NCI-H345 treated with DMSO at 0.1 percent for 48 hours (cell line): ENCODE data around the gene FNDC3B.

Source experiments
- DNase-seq: peaks from one replicate; lab custom pipeline; 2025; ENCODE audit not compliant: unreplicated experiment; lab: John Stamatoyannopoulos, UW

Gene FNDC3B

DNA sequence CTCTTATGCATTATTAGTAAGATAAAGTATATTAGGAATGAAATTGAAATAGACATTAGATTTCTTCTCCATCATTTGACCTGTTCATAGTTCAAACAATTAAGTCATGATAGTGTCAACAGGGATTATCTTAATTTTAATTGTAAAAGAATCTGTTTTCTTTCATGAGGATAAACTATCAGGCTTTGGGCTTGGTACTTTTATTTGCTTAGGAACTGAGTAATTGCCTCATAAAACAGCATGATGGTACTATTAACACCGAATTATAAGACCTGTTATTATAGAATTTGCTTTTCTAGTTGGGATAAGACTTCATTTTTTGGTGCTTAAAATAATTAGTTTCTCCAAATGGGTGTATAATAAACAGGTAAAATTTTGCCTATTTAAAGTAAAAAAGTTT lies 71.8 kb downstream of the FNDC3B start:
- no peak for DNase-seq

- DNase-seq = no peak
These were observed 72.8 kb downstream of the FNDC3B start for GRCh38 chr3:172112078-172112733.

DNA sequence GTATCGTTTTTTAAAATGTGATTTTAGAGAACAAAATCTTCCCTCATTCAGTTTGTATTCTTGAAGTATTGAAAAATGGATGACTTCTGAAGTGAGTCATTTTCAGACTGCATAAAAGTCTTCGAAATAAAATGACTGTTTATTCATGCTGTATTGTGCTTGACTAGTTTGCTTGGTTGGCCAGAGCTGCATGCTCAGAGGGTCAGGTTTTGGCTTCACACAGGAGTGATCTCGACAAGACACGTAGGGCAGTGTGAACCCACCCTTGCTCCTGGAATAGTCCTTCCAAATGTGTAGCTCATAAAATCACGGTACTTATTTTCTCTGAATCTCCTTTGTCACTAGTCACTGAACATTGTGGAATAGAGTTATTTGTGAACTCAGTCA lies 73.3 kb downstream of the FNDC3B start:
- DNase-seq = no peak

- DNase-seq = no peak
These were observed 74.3 kb downstream of the FNDC3B start for GRCh38 chr3:172113710-172114109.

- no peak for DNase-seq
These were observed 75.7 kb downstream of the FNDC3B start for GRCh38 chr3:172115059-172115458.

DNA sequence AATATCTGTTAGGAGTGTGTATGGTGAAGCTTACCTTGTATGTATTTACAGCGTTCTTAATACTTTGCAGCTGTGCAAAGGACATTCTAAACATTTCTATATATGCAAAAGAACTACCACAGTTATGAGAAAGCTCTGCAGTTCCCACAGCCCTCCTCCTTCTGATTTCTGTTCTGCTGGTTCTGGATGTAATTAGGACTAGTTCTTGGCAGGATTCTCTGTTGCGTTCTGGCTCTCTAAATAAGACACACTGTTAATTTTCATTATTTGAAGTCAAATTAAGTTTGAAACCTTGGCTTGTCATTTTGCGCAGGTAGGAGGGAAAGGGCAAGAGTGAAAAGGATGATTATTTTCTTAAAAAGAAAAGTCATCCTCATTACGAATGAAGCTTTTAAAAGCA lies 76.4 kb downstream of the FNDC3B start:
- DNase-seq = no peak

DNA sequence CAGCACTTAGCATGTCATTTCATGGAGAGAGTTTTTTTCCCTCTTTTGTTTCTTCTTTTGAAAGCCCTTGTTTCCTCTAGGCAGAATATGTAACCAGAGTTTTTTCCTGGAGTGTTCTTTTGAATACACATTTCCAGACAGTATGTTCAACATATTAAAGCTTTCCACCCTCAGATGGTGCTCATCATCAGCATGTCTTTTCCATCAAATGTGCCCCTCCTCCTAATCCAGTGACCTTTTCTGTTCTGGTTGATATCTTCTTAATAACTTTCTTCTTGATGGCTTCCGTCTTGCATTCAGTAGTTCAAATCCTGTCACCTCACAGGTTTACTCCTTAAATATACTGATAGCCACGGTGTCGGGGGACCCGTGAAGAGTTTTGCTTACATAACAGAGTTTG lies 78.6 kb downstream of the FNDC3B start:
- no peak for DNase-seq

DNA sequence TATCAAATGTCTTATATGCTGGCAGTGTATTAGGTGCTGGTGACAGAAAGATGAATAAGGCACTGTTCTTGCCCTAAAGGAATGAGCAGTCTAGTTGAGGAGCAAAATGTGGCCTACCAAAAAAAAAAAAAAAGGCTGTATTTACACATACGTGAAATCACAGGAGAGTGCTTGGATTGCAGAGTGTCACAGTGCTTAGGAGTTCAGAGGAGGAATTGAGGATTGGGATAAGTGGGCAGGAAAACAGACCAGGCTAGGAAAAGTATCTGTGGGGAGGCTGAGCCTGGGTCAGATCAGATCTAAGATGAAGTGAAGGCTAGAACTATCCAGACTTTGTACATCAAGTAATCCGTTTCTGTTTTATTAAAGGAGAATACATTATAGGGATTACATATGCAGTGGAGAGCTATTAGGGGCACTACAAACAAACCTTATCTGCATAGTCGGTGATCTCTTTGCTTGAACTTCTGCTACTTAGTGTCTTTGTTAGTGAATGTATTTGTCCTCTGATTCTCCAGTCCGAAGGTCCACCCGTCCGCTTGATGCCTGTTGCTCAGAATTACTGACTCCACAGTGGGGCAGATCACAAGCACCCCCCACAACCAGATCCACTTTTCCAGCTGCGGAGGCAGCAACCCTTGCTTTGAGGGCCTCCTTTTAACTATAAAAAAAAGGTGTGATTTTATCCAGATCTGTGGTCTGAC lies 80.0 kb downstream of the FNDC3B start:
- DNase-seq = no peak

DNA sequence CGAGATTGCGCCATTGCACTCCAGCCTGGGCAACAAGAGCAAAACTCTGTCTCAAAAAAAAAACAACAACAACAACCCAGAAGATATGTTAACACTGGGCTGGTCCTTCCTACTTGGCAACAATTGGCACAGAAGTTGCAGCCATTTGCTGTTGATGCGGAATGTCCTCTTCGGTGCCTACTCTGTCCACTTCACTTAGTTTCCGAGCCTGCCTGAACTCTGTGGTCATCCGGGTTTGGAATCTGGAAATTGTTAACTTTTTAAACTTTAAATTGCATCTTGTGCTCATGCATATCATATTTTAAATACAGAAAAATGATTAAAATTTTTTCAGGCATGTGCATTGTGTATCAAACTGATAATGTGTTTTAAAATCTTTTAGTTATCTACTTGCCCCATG lies 81.5 kb downstream of the FNDC3B start:
- no peak for DNase-seq

GRCh38 chr3:172121981-172122380 lies 82.6 kb downstream of the FNDC3B start:
- no peak for DNase-seq

- DNase-seq = no peak
These were observed 84.9 kb downstream of the FNDC3B start for GRCh38 chr3:172124271-172124670.

GRCh38 chr3:172125053-172125452 lies 85.7 kb downstream of the FNDC3B start:
- no peak for DNase-seq

DNA sequence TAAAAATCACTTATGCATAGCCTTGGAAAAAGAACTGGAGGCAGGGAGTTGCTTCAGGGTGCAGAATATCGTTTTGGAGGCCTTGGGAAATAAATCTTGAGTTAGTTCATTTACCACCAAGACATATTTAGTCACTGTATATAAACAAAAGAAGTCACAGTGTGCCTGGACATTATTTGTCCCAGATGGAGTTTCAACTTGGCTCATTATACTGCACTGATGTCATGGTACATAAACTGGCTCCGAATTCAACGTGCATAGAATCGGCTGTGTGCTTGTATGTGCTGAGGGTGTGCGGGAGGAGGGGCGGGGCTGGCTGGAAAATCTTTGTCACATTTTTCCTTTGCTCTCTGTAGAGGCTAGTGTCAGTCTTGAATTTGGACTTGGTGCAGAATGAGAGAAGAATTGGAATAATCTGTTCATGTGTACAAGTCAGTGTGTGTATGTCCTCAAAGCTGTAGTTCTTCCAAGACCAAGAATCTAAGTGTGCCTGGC lies 86.6 kb downstream of the FNDC3B start:
- no peak for DNase-seq

- no peak for DNase-seq
These were observed 87.4 kb downstream of the FNDC3B start for GRCh38 chr3:172126741-172127140.

DNA sequence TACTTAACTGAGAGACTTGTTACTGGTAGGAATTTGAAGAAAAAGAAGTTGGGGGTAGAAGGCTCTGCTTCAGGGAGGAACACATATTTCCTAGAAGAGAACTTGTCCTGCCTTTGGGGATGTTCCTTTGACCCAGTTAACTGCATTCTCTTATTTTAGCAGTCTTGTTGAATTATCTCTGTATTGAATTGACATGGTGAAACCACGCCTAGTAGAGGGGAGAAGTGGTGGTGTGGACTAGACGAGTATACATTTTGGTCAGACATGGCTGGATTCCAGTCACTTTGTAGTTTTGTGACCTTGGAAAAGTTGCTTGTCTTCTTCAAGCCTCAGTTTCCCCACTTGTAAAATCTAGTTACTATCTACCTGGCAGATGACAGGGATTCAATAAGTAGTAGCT lies 87.8 kb downstream of the FNDC3B start:
- no peak for DNase-seq

- no peak for DNase-seq
These were observed 88.7 kb downstream of the FNDC3B start for GRCh38 chr3:172127929-172128580.

DNA sequence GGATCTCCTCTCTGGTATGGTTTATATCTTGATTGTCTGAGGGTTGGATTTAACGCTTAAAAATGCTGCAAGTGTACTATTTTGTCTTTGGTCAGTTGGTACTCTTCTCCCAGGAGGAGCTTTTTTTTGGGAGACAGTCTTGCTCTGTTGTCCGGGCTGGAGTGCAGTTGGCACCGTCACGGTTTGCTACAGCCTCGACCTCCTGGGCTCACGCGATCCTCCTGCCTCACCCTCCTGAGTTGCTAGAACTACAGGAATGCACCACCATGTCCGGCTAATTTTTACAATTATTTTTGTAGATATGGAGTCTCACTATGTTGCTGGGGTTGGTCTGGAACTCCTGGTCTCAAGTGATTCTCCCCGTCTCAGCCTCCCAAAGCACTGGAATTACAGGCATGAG lies 89.5 kb downstream of the FNDC3B start:
- DNase-seq = no peak

DNA sequence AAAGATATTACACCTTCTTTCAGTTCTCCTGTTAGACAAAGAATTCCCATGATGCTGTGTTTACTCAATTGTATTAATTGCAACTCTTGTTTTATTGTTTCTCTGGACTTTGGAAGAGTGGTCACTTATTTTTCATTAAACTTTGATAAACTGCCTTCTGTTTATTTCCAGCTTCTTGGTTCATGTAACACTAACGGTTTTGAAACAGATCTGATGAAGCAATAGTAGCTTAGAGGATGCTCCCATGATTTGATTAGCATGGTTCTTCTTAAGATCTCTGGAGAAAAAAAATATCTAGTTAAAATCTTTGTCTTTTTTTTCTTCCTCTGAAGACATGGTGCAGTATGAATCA lies 90.1 kb downstream of the FNDC3B start:
- DNase-seq = no peak

DNA sequence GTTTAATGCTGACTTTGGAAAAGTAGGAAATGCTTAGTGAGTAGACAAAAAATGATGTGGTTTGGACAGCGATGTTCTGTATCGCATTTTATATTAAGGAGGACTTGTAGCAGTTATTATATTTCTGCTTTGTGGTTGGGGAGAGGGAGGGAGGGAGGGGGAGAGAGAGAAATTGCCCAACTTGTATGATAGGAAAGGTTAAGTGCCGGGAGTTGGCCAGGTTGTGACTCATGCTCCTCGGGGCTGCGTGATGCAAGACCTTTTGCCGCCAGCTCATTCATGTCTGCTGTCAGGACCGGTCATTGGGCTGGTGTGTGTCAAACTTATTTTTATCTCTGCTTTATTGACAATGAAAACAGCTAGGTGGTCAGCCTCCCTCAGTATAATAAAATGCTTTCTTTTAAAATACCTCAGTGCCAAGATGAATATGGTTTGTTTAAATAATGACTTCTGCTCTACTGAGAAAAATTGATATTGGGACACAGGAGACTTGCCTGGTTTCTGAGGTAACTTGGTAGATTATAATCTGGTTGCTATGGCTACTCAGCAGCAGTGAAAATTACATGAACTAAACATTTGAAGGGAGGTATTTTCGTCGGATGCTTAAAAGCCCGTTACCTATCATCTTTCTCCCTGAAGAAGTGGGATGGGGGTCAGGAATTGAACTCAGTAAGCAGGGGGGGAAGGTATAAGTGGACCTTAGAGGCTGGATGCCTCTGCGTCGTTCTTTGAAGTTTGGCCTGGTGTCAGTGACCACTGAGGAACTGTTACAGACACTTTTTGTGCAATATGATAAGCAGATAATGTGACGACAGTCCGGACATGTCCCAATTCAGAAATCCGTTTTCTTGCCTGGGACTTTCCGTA lies 90.7 kb downstream of the FNDC3B start:
- DNase-seq = no peak

- DNase-seq = no peak
These were observed 91.3 kb downstream of the FNDC3B start for GRCh38 chr3:172130717-172131050.

GRCh38 chr3:172131746-172132145 lies 92.4 kb downstream of the FNDC3B start:
- no peak for DNase-seq
